ENCODE data around the gene LUC7L2. TPM values are rescaled to one million over a fixed set of nuclear protein-coding genes. Genes with fewer than 3 reads are reported as not detected.

LUC7L2 gene
- total and polyA plus RNA-seq, 2 experiments from 2014 or later: 39.7 to 47.3 TPM

DNA sequence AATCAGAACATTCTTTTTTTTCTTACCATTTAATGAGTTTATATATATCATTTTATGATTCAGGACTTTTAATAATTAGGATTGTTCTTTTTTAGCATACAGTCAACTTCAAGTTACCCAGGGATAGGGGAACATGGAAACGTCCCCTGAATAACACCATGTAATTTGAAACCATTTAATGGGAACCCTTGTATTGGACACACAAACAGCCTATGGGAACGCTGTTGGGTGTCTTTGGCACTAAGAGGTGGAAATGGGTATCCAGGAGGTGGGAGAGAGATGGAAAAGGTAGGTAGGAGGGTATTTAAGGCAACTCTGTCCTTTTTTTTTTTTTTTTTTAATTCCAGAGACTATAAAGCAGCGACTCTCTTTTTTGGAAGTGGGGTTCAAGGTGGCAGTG, 2.6 kb downstream of the LUC7L2 start:
- TF ChIP-seq EZH2 (IDR thresholded peaks at IDR 0.05; ENCODE audit: insufficient read depth, poor library complexity, severe bottlenecking) (no peak), EZH2phosphoT487 (IDR thresholded peaks at IDR 0.05; ENCODE audit: insufficient read depth, low read depth) (no peak)
- Histone ChIP-seq H3K79me2 (ENCODE audit: insufficient read depth) (peaks cover 82% of the 10 kb centered on the region), H3K9me3 (ENCODE audit: low read depth) (no peaks in the 10 kb centered on the region), H3F3A (ENCODE audit: insufficient read depth) (peaks cover 35% of the 10 kb centered on the region), H3K27me3 (replicated peaks; ENCODE audit: insufficient read depth) (no peaks in the 10 kb centered on the region), H4K20me1 (ENCODE audit: insufficient read depth) (peaks cover 22% of the 10 kb centered on the region), H3K4me3 (peak overlapping the region; percentile 98), H3K9ac (no peak overlapping the region; the same call in 1 of the 2 replicates), H2AFZ (no peak overlapping the region), H3K27ac (no peak overlapping the region), H3K36me3 (ENCODE audit: low read depth) (peaks cover 17% of the 10 kb centered on the region; the same call in 1 of the 2 replicates), H3K4me2 (ENCODE audit: unreplicated experiment) (peak overlapping the region; percentile 98), H3K4me1 (ENCODE audit: insufficient read depth) (peaks cover 38% of the 10 kb centered on the region), H3K9me2 (ENCODE audit: insufficient read depth) (no peaks in the 10 kb centered on the region)
- in situ Hi-C loops (cut with MboI): no loop called here
- no peak for DNase-seq
- WGBS, 2 experiments (ENCODE audit: low coverage in 1 of 2, low lambda C conversion rate in 2 of 2, missing lambda C conversion rate in 2 of 2): 28 to 31% methylated on average over 3 of the region's 3 CpGs

DNA sequence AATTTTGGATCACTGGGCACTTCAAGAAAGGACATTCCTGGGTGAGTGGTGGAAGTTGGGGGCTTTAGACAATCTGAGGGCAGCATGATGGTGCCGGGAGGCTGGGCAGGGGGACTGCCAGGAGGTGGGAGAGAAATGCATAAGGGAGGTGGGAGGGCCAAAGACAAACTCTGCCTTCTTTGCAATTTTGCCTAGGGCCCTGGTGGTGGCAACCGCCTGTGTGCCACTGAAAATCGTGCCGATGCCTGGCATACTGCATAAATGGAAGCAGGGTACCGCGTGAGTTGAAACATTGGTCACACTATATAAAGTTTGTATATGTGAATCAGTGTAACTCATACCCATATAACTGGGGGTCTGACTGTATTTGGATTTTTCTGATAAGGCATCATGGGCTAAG, 3.3 kb downstream of the LUC7L2 start:
- H3K9me3 ChIP-seq (ENCODE audit: low read depth): no peaks in the 10 kb centered on the region
- peaks cover 29% of the 10 kb centered on the region for H4K20me1 ChIP-seq (ENCODE audit: insufficient read depth)
- H3K9me2 ChIP-seq (ENCODE audit: insufficient read depth): no peaks in the 10 kb centered on the region
- no peak overlapping the region for H3K4me2 ChIP-seq (ENCODE audit: unreplicated experiment)
- H2AFZ ChIP-seq: no peak overlapping the region
- 90 to 91% methylated on average over 6 of the region's 6 CpGs for WGBS, 2 experiments (ENCODE audit: low coverage in 1 of 2, low lambda C conversion rate in 2 of 2, missing lambda C conversion rate in 2 of 2)
- peaks cover 19% of the 10 kb centered on the region; the same call in 1 of the 2 replicates for H3K36me3 ChIP-seq (ENCODE audit: low read depth)
- H3K79me2 ChIP-seq (ENCODE audit: insufficient read depth): peaks cover 82% of the 10 kb centered on the region
- TF ChIP-seq EZH2phosphoT487 (IDR thresholded peaks at IDR 0.05; ENCODE audit: insufficient read depth, low read depth) (no peak), EZH2 (IDR thresholded peaks at IDR 0.05; ENCODE audit: insufficient read depth, poor library complexity, severe bottlenecking) (no peak)
- peaks cover 31% of the 10 kb centered on the region for H3F3A ChIP-seq (ENCODE audit: insufficient read depth)
- no peak for DNase-seq
- no peak overlapping the region for H3K4me3 ChIP-seq
- no peak overlapping the region for H3K9ac ChIP-seq
- in situ Hi-C loops (cut with MboI): no loop called here
- no peak overlapping the region for H3K27ac ChIP-seq
- H3K27me3 ChIP-seq (replicated peaks; ENCODE audit: insufficient read depth): no peaks in the 10 kb centered on the region
- H3K4me1 ChIP-seq (ENCODE audit: insufficient read depth): peaks cover 36% of the 10 kb centered on the region

DNA sequence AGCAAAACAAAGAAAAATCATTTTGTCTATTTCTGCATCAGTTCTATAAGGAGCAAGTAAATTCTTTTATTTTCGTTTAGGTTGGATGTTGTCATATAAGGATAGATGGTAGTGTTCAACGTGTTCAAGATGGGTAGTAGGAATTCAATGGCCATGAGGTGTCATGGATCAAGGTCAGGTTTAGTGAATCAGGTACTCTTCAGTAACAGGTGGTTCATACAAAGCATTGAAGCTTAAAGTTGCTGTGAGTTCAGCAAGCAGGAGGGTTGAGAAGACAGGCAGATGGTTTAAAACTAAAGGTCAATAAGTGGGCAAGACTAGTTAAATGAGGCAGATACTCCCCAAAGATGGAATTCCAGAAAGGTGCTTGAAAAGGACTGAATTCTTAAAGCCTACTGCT, 5.6 kb downstream of the LUC7L2 start:
- 78% methylated on average over 2 of the region's 2 CpGs for WGBS, 2 experiments (ENCODE audit: low coverage in 1 of 2, low lambda C conversion rate in 2 of 2, missing lambda C conversion rate in 2 of 2)
- H3F3A ChIP-seq (ENCODE audit: insufficient read depth): peaks cover 18% of the 10 kb centered on the region; the same call in 1 of the 2 replicates
- peaks cover 100% of the 10 kb centered on the region for H3K79me2 ChIP-seq (ENCODE audit: insufficient read depth)
- in situ Hi-C loops (cut with MboI): no loop called here
- DNase-seq: no peak
- H3K27ac ChIP-seq: no peak overlapping the region
- TF ChIP-seq EZH2phosphoT487 (IDR thresholded peaks at IDR 0.05; ENCODE audit: insufficient read depth, low read depth) (no peak), EZH2 (IDR thresholded peaks at IDR 0.05; ENCODE audit: insufficient read depth, poor library complexity, severe bottlenecking) (no peak)
- no peaks in the 10 kb centered on the region for H3K9me3 ChIP-seq (ENCODE audit: low read depth)
- no peak overlapping the region for H3K9ac ChIP-seq
- H3K9me2 ChIP-seq (ENCODE audit: insufficient read depth): no peaks in the 10 kb centered on the region
- H2AFZ ChIP-seq: no peak overlapping the region
- no peak overlapping the region for H3K4me3 ChIP-seq
- peaks cover 29% of the 10 kb centered on the region for H4K20me1 ChIP-seq (ENCODE audit: insufficient read depth)
- H3K4me2 ChIP-seq (ENCODE audit: unreplicated experiment): peak overlapping the region; percentile 36
- H3K4me1 ChIP-seq (ENCODE audit: insufficient read depth): peaks cover 39% of the 10 kb centered on the region
- no peaks in the 10 kb centered on the region for H3K27me3 ChIP-seq (replicated peaks; ENCODE audit: insufficient read depth)
- peaks cover 23% of the 10 kb centered on the region; the same call in 1 of the 2 replicates for H3K36me3 ChIP-seq (ENCODE audit: low read depth)

DNA sequence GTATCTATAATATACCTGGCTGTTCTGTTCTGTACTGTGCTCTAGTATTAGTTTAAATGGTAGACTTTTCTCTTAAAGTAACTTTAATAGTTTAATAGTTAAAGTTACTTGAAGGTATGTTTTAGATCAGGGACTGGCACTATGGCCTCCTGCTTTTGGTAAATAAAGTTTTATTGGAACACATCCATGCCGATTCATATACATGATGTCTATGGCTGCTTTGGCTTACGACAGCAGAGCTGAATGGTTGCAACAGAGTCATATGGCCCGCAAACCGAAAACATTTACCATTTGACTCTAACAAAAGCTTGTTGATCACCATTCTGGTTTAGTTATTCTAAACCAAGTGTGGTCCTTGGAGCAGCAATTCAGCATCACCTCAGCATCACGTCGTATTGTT, 6.7 kb downstream of the LUC7L2 start:
- DNase-seq: no peak
- no peaks in the 10 kb centered on the region for H3K27me3 ChIP-seq (replicated peaks; ENCODE audit: insufficient read depth)
- peaks cover 38% of the 10 kb centered on the region for H3K4me1 ChIP-seq (ENCODE audit: insufficient read depth)
- H2AFZ ChIP-seq: no peak overlapping the region
- peaks cover 23% of the 10 kb centered on the region; the same call in 1 of the 2 replicates for H3K36me3 ChIP-seq (ENCODE audit: low read depth)
- 0 out of 2 replicates have a peak overlapping the region, but pooled peaks have one; percentile 9 for H3K27ac ChIP-seq
- H3K4me2 ChIP-seq (ENCODE audit: unreplicated experiment): no peak overlapping the region
- H4K20me1 ChIP-seq (ENCODE audit: insufficient read depth): peaks cover 29% of the 10 kb centered on the region
- no peak for TF ChIP-seq EZH2phosphoT487 (IDR thresholded peaks at IDR 0.05; ENCODE audit: insufficient read depth, low read depth)
- no peak for TF ChIP-seq EZH2 (IDR thresholded peaks at IDR 0.05; ENCODE audit: insufficient read depth, poor library complexity, severe bottlenecking)
- in situ Hi-C loops (cut with MboI): no loop called here
- H3F3A ChIP-seq (ENCODE audit: insufficient read depth): peaks cover 11% of the 10 kb centered on the region; the same call in 1 of the 2 replicates
- no peaks in the 10 kb centered on the region for H3K9me3 ChIP-seq (ENCODE audit: low read depth)
- H3K4me3 ChIP-seq: no peak overlapping the region
- H3K79me2 ChIP-seq (ENCODE audit: insufficient read depth): peaks cover 100% of the 10 kb centered on the region
- no peaks in the 10 kb centered on the region for H3K9me2 ChIP-seq (ENCODE audit: insufficient read depth)
- WGBS, 2 experiments (ENCODE audit: low coverage in 1 of 2, low lambda C conversion rate in 2 of 2, missing lambda C conversion rate in 2 of 2): 87 to 89% methylated on average over 6 of the region's 6 CpGs
- no peak overlapping the region for H3K9ac ChIP-seq
